Testis (tissue), 3 donors: ENCODE data around the gene NELFA. TPM values are rescaled to one million over a fixed set of nuclear protein-coding genes. Genes with fewer than 3 reads are reported as not detected.

ENCODE experiments used
- DNase-seq: peaks from one replicate; pipeline ENCODE4 v3.0.0-alpha.2; 2019
- H3K27ac ChIP-seq, 2 donors: fragments of 200-600 bp; sonication (generic); one replicate each; pipeline ENCODE4 v1.5.1; 2019
- H3K27me3 ChIP-seq: fragments of 200-600 bp; sonication (generic); one replicate; pipeline ENCODE4 v1.5.1; 2019
- H3K36me3 ChIP-seq: fragments of 200-600 bp; sonication (generic); one replicate; pipeline ENCODE4 v1.5.1; 2017; ENCODE audit warnings: low read depth; ENCODE audit errors: missing control alignments
- H3K4me1 ChIP-seq: fragments of 200-600 bp; sonication (generic); one replicate; pipeline ENCODE4 v1.5.1; 2019
- H3K4me3 ChIP-seq, 2 donors: fragments of 200-600 bp; sonication (generic); one replicate each; pipeline ENCODE4 v1.5.1; 2017 to 2019
- H3K9me3 ChIP-seq: fragments of 200-600 bp; sonication (generic); one replicate; pipeline ENCODE4 v1.5.1; 2017
- POLR2A ChIP-seq: fragments of 450-650 bp; IDR thresholded peaks from one replicate; pipeline ENCODE4 v1.6.1; 2017; ENCODE audit warnings: antibody characterized with exemption, mild to moderate bottlenecking, moderate library complexity
- WGBS, 2 donors: methylation state at CpG; one replicate each; pipeline ENCODE4 v1.1.5; 2018; 5-methylcytosine and 5-hydroxymethylcytosine counted together
- intact Hi-C: fragments of 100-400 bp; cut with DNase I; formaldehyde crosslinking; loops from one replicate; pipeline ENCODE4 v1.15.1; 2023; ENCODE audit warnings: low total_unique reads
- polyA plus RNA-seq: library from polyadenylated mRNA; stranded (reverse); fragments of 350-450 nt; fragmentation: Illumina TruSeq; extraction: RNeasy Lipid Tissue Mini Kit (QIAGEN cat#74804); gene quantifications from one replicate; pipeline ENCODE4 v1.2.3, GENCODE V29; 2014; ENCODE audit warnings: low read depth, low replicate concordance; ENCODE audit not compliant: insufficient read depth
- total RNA-seq, 2 donors: library from RNA; depleted of rRNA; stranded (reverse); fragments of >200 nt; gene quantifications; one replicate each; pipeline ENCODE4 v1.2.3, GENCODE V29; 2016
- TF ChIP-seq, protein P1 (sequence below), 3 experiments: fragments of 450-650 bp in 2 of 3; fragments of 200-600 bp in 1 of 3; sonication (generic) in 1 of 3; IDR thresholded peaks; one replicate each; pipeline ENCODE4 v1.5.1; 2016 to 2019; ENCODE audit warnings: antibody characterized with exemption in 3 of 3, mild to moderate bottlenecking in 2 of 3, moderate library complexity in 1 of 3

Gene NELFA
- total and polyA plus RNA-seq, 3 donors from 2014 or later, result 61.0 to 77.9 (median 72.5) TPM

GRCh38 chr4:1973661-1974060 lies 35.1 kb downstream of the NELFA start:
- Histone ChIP-seq H3K27me3 (no peaks in the 10 kb centered on the region), H3K4me1 (no peaks in the 10 kb centered on the region), H3K27ac (no peak overlapping the region), H3K36me3 (no peaks in the 10 kb centered on the region), H3K9me3 (no peaks in the 10 kb centered on the region), H3K4me3 (no peak overlapping the region)
- WGBS, 2 donors, result 92 to 93% methylated on average over 14 to 18 of the region's 18 CpGs
- TF ChIP-seq POLR2A, result no peak
- TF ChIP-seq, protein P1, sequence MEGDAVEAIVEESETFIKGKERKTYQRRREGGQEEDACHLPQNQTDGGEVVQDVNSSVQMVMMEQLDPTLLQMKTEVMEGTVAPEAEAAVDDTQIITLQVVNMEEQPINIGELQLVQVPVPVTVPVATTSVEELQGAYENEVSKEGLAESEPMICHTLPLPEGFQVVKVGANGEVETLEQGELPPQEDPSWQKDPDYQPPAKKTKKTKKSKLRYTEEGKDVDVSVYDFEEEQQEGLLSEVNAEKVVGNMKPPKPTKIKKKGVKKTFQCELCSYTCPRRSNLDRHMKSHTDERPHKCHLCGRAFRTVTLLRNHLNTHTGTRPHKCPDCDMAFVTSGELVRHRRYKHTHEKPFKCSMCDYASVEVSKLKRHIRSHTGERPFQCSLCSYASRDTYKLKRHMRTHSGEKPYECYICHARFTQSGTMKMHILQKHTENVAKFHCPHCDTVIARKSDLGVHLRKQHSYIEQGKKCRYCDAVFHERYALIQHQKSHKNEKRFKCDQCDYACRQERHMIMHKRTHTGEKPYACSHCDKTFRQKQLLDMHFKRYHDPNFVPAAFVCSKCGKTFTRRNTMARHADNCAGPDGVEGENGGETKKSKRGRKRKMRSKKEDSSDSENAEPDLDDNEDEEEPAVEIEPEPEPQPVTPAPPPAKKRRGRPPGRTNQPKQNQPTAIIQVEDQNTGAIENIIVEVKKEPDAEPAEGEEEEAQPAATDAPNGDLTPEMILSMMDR (IDR thresholded peaks at IDR 0.05), result no peak
- intact Hi-C loops, result no loop called here
- DNase-seq, result no peak

DNA sequence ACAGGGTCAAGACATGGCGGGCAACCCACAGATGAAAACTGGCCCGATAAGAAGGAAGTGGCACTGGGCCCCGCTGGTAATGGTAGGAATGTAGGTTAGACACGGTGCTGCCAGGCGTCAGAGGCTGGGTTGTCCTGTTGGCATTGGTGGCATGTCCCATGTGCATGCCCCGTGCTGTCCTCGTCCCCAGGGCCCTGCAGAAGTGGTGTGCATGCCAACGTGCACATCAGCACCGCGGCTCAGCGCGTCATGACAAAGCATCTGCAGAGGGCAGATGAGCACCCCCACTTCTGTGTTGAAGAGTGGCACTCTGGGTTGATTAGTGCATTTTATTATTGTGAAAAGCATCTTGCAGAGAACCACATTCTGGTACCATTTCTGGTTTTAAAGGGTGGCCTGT lies 35.6 kb downstream of the NELFA start:
- Histone ChIP-seq H3K36me3 (no peaks in the 10 kb centered on the region), H3K27ac (no peak overlapping the region), H3K27me3 (no peaks in the 10 kb centered on the region), H3K9me3 (no peaks in the 10 kb centered on the region), H3K4me3 (no peak overlapping the region), H3K4me1 (no peaks in the 10 kb centered on the region)
- intact Hi-C loops, result no loop called here
- no peak for TF ChIP-seq POLR2A
- TF ChIP-seq, protein P1 (IDR thresholded peaks at IDR 0.05), result no peak
- no peak for DNase-seq
- 93 to 97% methylated on average over 12 of the region's 12 CpGs for WGBS, 2 donors

- TF ChIP-seq, protein P1 (IDR thresholded peaks at IDR 0.05), result no peak
- no peak for TF ChIP-seq POLR2A
- Histone ChIP-seq H3K27me3 (no peaks in the 10 kb centered on the region), H3K4me1 (no peaks in the 10 kb centered on the region), H3K27ac (no peak overlapping the region), H3K36me3 (no peaks in the 10 kb centered on the region), H3K9me3 (no peaks in the 10 kb centered on the region), H3K4me3 (no peak overlapping the region)
- intact Hi-C loops, result no loop called here
- WGBS, 2 donors, result 88 to 89% methylated on average over 10 of the region's 10 CpGs
- DNase-seq, result no peak
Measured at GRCh38 chr4:1972414-1972813, 36.4 kb downstream of the NELFA start.

DNA sequence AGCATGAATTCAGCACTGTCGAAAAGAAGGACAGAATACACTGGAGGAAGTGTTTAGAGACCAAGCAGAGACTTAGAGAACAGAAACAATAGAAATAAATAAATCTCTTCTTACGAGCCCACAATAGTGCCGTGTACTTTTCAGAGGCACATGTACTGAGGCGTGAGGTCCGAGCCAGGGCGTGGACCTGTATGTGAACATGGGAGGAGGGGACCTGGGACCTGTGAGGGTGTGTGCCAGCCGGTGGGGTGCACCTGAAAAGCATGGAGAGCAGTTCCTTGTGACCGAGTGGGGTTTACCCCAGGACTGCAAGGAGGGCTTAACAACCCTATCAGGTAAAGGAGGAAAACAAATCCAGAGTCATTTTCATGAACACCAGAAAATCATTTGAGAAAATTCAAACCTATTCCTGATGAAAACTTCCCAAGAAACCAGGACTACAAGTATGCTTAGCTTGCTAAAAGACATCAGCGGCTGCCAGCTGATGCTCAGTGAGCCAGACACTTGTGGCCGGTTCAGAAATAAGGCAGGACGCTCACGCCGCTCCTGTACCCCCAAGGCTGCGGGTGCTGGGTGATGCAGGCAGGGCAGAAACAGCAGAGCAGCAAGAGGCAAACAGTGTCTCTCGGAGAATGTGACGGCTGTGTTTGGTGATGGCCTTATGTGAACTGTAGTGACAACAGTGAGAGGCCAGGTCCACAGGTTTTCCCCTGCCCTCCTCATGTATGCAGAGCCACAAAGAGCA lies 37.1 kb downstream of the NELFA start:
- no peak for TF ChIP-seq POLR2A
- TF ChIP-seq, protein P1 (IDR thresholded peaks at IDR 0.05), result no peak
- Histone ChIP-seq H3K9me3 (no peaks in the 10 kb centered on the region), H3K4me3 (no peak overlapping the region), H3K27ac (no peak overlapping the region), H3K27me3 (no peaks in the 10 kb centered on the region), H3K4me1 (no peaks in the 10 kb centered on the region), H3K36me3 (no peaks in the 10 kb centered on the region)
- intact Hi-C loops, result no loop called here
- WGBS, 2 donors, result 89 to 94% methylated on average over 16 of the region's 16 CpGs
- no peak for DNase-seq

DNA sequence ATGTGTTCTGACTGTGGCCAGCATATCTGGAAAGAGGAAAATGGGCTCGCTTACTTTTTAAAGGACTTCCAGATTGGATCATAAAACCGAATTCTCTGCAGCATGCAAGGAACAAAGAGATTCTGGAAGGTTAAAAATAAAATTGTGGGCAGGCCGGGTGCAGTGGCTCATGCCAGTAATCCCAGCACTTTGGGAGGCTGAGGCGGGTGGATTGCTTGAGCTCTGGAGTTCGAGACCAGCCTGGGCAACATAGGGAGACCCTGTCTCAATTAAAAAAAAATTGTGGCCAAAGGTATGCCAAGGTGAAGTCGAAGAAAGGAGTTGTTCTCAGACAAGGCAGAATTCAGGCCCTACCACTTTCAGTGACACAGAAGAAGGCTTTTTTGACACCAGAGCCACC lies 37.8 kb downstream of the NELFA start:
- TF ChIP-seq, protein P1 (IDR thresholded peaks at IDR 0.05), result no peak
- no peak for TF ChIP-seq POLR2A
- WGBS, 2 donors, result 83 to 89% methylated on average over 6 of the region's 6 CpGs
- Histone ChIP-seq H3K27ac (no peak overlapping the region), H3K4me1 (no peaks in the 10 kb centered on the region), H3K4me3 (no peak overlapping the region), H3K9me3 (no peaks in the 10 kb centered on the region), H3K36me3 (no peaks in the 10 kb centered on the region), H3K27me3 (no peaks in the 10 kb centered on the region)
- no peak for DNase-seq
- intact Hi-C loops, result no loop called here
